Glomerular visceral epithelial cell (primary cell): ENCODE data around the gene SAV1.
"Not testable (repeated sequence)": the region's sequence is repeated elsewhere in the genome, so short reads cannot be mapped to it uniquely, and the experiment has no call there.

ENCODE experiments used
- DNase-seq: peaks from one replicate; pipeline ENCODE4 v3.0.0-alpha.2; 2016; ENCODE audit errors: extremely low spot score

The SAV1 gene

GRCh38 chr14:50667996-50668825, at the start of gene SAV1:
TSS of gene SAV1 (minus strand) at chr14:50668306. CDS start at chr14:50667967, 339 bp downstream.
- peak; percentile 79 for DNase-seq

DNA sequence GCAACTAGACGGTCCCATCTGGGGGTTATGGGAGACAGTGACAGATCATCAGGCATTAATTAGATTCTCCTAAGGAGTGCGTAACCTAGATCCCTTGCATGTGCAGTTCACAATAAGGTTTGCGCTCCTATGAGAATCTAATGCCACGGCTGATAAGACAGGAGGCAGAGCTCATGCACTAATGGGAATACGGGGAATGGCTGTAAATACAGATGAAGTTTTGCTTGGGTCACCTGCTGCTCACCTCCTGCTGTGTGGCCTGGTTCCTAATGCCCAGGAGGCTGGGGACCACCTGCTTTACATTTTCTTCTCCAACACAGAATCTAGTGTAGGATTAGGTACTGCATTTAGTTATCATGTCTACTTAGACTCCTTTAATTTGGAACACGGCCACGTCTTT, 49.7 kb upstream of the SAV1 start:
- no peak for DNase-seq

GRCh38 chr14:50714450-50715073, 46.5 kb upstream of the SAV1 start:
- peak; percentile 40 for DNase-seq

DNA sequence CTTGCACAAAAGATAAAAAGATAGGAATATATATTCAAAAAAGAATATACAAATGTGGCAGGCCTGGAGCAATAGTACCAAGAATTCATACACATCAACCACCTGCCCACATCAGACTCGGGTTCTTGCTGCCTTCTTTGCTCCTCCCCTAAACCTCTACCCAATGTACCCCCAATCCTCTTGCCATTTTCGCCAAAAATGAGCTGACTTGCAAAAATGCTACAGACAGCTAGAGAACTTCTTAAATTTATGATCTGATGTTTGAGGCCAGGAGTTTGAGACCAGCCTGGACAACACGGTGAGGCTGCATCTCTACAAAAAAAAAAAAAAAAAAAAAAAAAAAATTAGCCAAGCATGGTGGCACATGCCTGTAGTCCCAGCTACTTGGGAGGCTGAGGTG, 42.9 kb upstream of the SAV1 start:
- DNase-seq: no peak

DNA sequence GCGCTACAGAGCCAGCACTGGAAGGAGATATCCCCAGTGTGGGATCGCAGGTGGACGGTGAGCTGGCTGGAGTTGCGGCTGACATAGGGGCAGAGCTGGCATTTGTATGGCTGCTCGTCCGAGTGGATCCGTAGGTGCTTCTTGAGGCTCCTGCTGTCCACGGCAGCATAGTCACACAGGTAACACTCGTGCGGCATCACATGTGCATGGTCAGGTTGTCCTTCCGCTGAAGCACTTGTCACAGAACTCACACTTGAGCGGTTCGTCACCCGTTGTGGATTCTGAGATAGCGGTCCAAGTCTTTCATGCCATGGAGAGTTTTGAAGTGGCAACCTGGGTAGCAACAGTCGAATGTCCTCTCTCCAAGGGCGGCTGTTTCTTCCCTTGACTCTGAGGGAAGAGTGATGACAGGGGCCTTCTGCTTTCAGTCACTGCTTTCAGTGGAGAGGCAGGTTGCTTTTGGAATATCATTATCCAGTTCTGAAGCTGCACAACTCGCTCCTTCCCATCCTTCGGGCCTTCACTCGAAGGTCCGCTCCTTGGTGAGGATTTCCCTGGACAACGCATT, 37.0 kb upstream of the SAV1 start:
- DNase-seq: no peak

GRCh38 chr14:50704454-50705010, 36.4 kb upstream of the SAV1 start:
- DNase-seq: no peak

GRCh38 chr14:50697659-50698290, 29.7 kb upstream of the SAV1 start:
- no peak for DNase-seq

GRCh38 chr14:50694260-50694659, 26.2 kb upstream of the SAV1 start:
- DNase-seq: not testable (repeated sequence)

- DNase-seq: no peak
These were observed 20.8 kb upstream of the SAV1 start for GRCh38 chr14:50688875-50689274.

- DNase-seq: no peak
These were observed 11.6 kb upstream of the SAV1 start for GRCh38 chr14:50679674-50680073.

GRCh38 chr14:50678163-50678562, 10.1 kb upstream of the SAV1 start:
- DNase-seq: no peak

- DNase-seq: peak; percentile 56
These were observed 9.5 kb upstream of the SAV1 start for GRCh38 chr14:50677527-50678063.

DNA sequence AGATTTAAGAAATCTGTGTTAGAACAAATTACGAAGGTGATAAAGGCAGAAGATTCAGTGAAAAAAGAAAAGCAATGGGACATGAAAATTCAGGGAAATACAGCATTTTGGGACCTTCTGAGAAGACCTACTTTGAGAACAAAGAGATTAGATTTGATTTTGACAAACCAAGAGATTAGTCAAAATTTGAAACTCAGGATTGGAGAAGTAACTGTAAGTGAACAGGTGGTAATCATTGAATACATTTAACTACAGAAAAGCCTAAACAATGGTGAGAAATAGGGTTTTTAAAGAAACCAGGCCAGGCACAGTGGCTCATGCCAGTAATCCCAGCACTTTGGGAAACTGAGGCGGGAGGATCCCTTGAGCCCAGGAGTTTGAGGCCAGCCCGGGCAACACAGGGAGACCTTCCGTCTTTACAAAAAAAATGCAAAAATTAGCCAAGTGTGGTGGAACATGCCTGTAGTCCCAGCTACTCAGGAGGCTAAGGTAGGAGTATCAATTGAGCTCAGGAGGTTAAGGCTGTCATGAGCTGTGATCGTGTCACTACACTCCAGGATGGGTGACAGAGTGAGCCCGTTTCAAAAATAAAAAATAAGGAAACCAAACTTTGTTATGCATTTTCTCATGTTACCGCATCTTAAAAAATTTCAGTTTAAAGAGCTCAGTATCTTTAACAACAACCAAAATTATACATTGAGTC, 8.9 kb upstream of the SAV1 start:
- DNase-seq: no peak

DNA sequence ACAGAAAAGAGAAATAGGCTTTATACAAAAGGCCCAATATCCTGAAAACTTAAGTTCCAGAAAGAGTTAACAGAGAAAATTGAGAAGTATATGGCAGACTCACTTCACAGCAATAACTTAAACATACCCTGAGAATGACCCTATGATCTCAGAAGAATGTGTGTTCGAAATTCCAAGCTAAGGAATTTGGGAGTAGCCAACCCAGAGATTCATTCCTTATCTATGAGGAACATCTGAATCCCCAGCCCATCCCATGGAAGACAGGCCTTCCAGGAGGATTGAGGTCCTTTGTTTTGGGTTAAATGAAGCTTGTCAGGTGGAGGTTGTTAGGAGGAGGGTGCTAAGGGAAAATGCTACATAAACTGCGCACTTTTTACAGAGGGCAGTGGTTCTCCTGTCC, 7.5 kb upstream of the SAV1 start:
- DNase-seq: peak; percentile 47

GRCh38 chr14:50670866-50671256, 2.8 kb upstream of the SAV1 start:
- DNase-seq: no peak

DNA sequence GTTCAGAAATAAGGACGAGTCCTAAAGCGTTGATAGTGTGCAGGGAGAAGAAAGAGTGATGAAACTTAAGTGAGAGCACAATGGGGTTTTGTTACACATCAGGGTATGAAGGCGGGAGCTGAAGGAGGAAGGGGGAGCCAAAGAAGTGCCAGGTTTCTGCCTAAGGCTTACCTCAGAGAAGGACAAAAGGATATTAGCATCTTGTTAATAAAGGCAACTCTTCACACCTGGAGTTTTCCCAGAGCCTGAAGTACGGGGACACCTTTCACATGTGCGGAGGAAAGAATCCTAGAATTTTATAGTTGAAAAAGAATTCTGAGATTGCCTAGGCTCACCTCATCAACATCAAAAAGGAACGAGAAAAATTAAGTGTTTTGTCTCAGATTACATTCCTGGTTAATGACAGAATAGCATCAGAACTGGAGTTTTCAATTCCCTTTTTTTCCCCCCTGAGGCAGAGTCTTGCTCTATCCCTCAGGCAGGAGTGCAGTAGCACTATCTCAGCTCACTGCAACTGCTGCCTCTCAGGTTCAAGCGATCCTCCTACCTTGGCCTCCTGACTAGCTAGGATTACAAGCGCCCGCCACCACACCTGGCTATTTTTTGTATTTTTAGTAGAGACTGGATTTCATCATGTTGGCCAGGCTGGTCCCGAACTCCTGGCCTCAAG, 2.2 kb upstream of the SAV1 start:
- DNase-seq: no peak

- no peak for DNase-seq
These were observed 1.4 kb upstream of the SAV1 start for GRCh38 chr14:50669441-50669986.

DNA sequence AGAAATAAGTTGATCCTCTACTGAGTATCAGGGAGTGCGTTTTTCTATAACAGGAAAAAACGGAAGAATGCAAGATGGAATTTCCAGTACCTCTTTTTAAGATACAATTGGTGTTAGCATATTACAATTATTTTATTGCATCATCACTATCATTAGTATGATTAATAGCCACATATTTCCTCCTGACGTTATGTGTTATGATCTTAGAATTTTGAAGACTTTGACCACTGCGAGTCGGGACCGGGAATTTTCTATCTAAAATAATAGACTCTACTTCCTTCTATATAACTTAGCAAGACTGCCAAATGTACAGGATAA, 679 bp upstream of the SAV1 start:
- no peak for DNase-seq

- no peak for DNase-seq
These were observed 466 bp downstream of the SAV1 start for GRCh38 chr14:50667684-50667995.

DNA sequence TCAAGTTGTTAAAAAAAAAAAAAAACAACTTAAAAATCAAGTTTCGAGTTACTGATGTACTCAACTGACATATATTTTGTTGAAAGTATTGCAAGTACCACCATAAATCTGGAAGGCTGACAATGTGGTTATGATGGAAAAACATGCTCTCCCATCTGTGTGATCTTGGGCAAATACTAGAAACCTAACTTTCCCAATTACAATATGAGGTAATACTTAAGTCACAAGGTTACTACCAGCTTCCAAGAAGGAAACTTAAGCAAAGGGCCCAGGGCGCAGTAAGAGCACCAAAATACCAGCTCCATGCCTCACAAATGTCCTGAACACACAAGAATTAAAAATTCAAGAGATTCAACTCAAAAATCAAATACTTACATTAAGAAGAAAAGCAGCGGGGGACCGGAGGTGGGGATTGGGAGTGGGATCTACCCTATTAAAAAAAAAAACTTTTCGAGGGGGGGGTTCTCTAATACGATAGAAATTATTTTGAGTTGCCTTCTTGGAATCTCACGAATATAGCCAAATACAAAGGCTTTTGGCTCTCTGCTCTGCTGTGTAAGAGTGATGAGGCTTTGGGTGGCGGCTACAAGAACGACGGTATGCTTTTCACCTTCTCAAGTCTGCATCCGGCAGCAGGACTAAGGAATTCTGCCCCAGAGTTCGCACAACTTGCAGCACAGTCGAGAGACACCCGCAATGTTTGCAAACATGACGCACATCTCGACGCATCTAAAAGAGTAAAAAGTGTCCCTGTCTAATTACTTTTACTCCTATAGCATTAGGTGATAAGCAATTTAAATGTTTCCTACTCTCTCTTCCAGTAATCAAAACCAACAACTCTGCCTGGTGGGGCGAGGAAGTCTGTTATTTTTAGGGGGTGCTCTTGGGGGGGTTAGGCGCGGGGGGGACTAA, 1.1 kb downstream of the SAV1 start:
- peak; percentile 69 for DNase-seq
